SKM-1 (cell line): ENCODE data around the gene CNGB1.
A peak's percentile ranks its signal among the peaks of the same experiment; 100 is the strongest.
"Not testable (repeated sequence)": the region's sequence is repeated elsewhere in the genome, so short reads cannot be mapped to it uniquely, and the experiment has no call there.

Source experiments
- DNase-seq: peaks from one replicate; lab custom pipeline; 2025; ENCODE audit not compliant: unreplicated experiment; lab: John Stamatoyannopoulos, UW

Gene CNGB1

DNA sequence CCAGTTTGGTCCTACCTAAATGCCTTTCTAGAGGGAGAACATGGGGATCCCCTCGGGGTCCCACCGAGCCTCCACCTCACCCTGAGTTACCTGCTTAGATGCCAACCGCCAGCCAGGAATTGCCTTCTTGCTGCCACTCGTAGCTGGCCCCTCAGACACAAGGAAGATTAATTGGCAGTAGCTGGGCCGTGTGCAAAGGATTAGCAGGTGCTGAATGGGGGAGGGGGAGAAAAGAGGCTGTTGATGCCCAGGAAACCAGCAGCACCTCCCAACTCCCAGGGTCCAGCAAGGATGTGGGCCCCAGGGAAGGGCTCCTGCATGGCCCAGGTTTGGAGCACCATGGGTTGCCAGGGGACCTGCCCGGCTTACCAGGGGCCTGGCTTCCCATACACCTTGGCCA, at the start of gene CNGB1:
CNGB1 (minus strand) TSS at position 159 of the 400 bp plus-strand sequence. CDS start 3,842 bp downstream, outside the sequence.
- DNase-seq = no peak

DNA sequence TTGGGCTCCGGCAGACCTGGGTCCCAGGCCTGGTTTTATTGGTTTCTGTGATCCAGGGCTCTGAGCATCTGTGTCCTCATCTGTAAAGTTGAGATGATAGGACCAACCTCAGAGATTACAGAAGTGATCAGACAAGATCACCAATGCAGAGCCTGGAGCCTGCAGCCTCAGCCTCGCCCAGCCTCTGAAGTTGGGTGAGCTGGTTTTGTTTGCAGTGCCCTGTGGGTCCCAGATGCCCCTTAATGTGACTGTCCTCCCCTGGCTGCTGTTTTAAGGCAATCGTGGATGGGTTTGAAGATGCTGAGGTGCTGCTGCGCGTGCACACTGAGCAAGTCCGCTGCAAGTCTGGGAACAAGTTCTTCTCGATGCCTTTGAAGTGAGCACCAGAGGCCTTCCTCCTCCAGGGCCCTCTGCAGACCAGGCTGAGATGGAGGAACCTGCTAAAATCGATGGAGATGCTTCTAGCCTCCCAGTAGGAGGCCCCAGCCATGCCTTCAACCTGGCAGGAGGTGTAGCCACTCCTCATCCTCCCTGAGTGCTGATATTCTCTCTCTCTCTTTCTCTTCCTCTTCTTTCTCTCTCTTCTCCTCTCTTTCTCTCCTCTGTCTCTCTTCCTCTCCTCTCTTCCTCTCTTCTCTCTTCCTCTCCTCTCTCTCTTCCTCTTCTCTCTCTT, 49.1 kb upstream of the CNGB1 start:
- no peak for DNase-seq

DNA sequence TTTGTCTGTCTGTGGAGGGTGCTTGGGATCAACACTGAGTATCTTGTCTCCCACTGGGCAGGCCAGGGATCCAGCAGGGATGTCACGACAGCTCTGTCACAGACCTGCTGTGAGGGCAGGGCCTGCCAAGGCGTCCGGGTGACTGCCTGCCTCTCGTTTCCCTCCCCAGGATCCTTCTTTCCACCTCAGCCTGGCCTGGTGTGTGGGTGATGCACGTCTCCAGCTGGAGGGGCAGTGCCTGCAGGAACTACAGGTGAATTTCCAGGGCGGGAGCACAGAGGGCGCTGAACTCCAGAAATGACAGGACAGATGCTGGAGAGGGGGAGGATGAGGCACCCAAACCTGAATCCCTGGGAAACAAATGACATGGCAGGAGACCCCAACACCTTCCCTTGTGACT, 47.9 kb upstream of the CNGB1 start:
- no peak for DNase-seq

DNA sequence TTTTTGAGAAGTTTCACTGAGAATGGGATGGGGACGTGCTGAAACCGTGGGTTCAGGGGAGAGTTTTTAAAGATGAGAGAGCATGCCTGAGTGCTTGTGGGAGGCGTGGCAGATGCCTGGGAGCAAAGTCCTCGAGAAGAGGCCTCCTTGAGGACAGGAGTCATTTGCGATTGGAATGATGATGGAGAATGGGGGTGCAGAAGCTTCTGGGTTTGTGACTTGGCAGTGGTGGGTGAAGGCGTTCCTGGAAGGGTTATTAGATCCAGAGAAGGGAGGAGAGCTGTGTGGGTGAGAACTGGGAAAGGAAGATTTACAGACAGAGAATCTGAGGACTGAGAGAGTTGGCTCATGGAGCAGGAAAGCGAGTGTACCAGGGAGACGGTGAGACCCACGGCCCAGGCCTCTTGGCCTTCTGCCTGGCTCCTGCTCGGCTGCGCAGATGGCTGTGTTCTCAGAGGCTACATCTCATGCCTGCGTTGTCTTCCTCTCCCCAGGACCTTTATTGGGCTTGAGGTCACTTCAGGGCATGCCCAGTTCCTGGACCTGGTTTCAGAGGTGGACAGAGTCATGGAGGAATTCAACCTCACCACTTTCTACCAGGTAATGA, 46.0 kb upstream of the CNGB1 start:
- no peak for DNase-seq

DNA sequence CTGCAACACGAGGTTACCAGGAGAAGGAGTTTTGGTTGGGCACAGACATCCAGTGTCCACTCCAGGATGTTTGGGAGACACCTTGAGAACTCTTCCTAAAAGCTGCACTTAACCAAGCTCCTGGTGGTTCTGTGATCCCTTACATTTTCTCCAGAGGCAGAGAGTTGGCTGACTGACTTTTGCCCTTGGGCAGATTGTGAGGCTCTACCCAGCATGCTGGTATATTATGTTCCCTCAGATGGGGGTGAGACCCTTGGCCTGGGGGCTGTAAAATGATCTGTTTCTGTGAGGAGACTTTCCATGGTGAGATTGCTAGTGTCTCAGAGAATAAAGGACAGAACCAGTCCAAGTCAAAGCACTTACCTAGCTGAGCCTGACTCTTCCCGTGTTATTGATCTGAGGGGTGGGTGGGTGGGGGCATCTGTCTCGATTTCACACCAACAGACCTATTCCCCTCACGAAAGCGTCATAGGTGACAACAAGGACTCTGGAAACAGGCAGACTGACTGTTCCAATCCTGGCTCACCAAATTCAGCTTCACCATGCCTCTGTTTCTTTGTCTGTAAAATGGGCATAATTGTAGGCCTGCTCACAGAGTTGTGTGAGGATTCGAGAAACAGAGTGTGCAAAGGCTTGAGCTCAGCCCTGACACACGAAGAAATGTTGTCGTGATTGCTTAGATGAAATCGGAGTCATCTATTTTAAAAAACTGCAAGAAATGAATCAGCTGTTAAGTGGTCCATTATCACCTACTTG, 42.5 kb upstream of the CNGB1 start:
- no peak for DNase-seq

DNA sequence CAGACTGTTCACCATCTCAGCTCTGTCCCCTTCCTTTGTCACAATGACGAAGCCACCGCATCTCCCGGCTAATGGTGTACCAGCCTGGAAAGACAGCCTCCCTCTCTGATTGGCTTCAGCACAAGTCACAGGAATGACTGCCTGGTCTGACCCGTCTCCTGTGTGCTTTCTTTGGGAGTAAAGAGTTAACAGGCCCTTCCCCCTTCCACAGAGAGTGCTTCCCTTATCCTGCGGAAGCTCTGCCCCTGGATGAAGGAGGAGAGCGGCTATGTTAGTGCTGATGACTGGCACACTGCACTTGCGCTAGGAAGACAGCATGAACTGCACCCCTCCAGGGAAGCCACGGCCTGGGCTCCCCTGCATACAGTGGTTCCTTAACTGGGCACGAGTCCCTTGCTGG, 41.6 kb upstream of the CNGB1 start:
- DNase-seq = no peak

DNA sequence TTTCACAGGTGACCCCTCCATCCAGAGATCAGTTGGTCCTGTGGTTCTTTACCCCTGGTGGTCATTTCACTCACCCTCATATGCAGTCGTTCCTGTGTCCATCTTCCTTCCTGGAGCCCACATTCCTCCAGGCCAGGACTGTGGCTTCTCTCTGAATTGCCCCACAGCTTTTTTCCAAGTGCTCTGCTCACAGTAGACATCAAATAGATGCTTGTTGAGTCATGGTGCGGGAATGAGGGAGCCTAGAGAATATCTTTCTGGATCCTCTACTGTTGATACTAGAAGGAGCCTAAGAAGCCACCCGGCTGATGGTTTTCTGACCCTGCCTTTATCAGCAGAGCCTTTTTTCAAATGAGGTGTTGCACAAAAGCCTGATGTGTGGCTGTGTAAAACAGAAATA, 40.7 kb upstream of the CNGB1 start:
- DNase-seq = no peak

DNA sequence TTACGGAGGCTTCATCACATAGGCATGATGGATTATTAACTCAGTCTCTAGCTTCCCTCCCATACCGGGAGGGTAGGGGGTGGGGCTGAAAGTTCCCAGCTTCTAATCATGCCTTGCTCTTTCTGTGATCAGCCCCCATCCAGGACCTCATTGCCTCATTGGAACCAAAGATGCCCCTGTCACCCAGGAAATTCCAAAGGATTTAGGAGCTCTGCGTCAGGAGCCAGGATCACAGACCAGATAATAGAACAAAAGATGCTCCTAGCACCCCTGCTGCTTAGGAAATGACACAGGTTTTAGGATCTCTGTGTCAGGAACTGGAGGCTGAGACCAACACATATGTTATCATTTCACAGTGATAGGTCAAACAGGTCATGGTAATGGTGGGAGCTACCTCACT, 40.0 kb upstream of the CNGB1 start:
- no peak for DNase-seq

DNA sequence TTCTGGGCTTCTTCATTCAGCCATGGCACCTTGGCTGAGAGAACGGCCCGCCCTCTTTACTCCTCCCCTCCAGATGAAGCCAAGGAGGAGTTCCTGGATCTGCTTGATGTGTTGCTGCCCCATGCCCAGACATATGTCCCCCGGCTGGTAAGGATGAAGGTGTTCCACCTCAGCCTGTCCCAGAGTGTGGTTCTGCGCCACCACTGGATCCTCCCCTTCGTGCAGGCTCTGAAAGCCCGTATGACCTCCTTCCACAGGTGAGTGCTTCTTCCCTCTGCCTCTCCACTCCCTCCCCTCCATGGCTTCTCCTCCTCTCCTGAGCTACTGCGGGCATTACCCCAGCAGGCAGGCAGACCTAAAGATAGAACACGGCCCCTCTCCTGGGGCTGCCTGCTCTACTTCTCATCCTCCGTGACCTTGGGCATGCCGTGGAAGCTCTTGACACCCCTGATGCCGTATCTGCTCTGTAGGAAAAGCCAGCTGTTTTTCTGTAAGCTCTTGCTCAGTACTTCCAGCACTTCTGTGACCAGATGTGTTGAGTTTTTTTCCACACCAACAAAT, 39.0 kb upstream of the CNGB1 start:
- DNase-seq = no peak

DNA sequence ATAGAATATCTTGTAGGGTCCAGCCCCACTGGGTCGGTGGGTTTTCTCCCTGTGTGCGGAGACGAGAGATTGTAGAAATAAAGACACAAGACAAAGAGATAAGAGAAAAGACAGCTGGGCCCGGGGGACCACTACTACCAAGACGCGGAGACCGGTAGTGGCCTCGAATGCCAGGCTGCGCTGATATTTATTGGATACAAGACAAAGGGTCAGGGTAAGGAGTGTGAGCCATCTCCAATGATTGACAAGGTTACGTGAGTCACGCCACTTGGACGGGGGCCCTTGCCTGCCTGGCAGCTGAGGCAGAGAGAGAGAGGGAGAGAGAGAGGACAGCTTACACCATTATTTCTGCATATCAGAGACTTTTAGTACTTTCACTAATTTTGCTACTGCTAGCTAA, 33.8 kb upstream of the CNGB1 start:
- not testable (repeated sequence) for DNase-seq

DNA sequence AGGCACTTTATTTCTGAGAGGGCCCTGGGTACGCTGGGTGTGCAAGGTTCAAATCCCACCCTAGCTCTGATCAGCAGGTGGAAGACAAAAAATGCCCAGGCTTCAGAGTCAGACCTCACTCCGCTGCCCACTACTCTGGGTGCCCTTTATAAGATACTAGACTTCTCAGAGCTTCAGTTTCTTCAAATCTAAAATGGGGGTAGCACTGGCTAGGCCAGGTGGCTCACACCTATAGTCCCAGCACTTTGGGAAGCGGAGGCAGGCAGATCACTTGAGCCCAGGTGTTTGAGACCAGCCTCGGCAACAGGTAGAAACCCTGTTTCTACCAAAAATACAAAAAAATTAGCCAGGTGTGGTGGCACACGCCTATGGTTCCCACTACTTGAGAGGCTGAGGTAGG, 32.0 kb upstream of the CNGB1 start:
- DNase-seq = no peak

DNA sequence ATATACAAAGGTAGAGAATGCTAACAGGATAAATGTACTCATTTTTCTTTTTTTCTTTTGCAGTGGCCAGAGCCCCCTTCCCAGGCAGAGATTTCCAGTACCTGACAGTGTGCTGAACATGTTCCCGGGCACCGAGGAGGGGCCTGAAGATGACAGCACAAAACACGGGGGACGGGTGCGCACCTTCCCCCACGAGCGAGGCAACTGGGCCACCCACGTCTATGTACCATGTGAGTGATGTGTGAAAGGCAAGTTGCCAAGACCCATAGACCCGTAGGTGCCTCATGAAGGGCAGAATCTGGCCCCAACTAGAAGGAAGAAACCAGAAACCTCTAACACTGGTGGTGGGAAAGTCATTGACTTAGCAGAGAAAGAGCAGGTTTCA, 31.5 kb upstream of the CNGB1 start:
- DNase-seq = no peak

DNA sequence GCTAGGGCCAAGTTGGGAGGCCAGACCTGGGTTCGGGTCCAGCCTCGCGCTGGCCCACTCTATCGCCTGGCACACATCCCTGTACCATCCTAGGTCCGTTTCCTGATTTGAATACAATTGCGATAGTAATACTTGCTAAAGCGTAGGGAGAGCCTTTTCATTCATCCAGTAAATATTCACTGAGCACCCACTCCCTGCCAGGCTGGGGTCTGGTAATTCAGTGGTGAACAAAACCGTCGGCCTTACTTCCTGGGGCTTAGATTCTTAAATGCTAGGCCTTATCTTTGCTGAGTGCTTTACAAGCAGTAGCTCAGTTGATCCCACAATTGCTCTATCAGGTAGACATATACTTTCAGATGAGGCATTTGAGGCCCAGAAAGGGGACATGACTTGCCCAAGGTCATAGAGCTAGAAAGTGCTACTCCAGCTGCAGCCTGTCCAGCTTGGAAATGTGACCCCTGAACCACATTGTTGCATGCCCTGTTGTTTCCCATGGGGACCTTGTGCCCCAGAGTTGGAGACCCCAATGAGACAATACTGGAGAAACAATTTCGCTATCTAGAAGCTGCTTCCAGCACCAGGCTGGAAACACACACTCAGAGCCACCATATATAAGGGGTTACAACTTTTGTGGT, 31.0 kb upstream of the CNGB1 start:
- DNase-seq = no peak

DNA sequence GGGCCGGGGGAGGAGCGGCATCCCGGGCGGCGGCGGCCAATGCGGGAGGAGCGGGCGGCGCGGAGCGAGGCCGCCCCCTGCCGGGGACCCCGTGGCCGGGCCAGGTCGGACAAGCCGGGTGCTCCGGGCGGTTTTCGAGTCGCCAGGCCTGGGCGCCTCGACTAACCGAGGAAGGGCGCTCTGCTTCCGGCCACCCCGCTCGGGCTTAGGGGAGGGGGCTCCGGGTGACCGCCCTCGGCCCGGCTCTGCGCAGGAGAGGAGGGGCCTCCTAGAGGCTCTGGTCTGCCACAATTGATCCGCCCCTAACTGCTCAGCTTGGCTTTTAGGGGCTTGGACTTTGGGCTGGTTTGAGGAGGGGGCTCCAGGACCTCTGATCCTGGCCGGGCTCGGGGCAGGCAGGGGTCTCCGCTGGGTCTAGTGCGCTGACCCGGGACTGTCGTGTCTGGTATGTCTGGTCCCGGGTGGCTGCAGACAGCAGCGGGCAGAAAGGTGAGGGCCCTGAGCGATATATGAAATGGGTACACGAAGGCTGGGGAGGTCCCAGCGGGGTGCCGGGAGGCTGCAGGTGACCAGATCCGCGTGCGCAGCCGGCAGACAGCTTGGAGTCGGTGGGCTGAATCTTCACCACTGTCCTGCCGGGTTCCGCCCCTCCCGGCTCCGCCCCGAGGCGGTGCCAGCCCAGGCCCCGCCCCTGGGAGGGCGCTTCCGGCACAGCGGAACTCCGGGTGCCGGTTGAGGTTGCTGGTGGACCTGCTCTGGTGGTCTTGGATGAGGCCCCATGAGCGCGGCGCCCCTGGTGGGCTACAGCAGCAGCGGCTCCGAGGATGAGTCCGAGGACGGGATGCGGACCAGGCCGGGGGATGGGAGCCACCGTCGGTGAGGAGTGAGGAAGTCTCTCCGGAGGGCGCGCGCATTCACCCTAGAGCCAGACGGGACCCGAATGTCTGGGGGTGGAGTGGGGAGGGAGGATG, 30.1 kb upstream of the CNGB1 start, which contains the start of gene USB1:
USB1 (plus strand) TSS at position 702 of the 971 bp plus-strand sequence; CDS start at position 779, 77 bp downstream.
- DNase-seq = peak; percentile 62

DNA sequence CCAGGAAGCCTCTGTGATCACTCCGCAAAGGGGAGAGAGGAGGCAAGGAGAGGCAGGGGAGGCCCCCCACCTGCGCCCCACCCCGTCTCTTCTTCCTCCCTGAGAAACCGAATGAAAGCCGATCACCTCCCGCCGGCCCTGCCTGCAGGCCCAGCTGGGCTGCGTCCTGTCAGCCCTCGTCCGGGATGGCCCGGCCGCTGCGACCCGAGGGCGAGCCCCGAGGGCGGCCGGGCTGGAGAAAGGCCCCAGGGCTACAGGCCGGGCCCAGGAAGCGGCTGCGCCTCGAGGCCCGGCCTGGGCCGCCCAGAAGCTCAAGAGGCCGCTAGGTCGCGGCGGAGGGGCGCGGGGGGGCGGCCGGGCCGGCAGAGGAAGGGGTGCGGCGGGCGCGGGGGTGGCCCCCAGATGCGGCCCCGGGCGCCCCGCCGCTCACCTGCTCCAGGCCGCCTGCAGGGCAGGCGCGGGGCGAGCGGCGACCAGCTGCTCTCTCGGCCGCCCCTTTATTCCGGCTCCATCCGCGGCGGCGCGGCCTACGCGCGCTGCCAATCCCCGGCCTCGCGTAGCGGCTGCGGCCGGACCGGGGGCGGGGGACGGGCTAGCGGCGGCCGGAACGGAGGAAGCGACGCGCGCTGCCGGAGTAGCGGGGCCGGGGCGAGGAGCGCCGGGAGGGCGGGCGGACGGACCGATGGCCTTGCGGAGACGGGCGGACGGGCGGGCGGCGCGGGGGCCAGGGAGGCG, 29.2 kb upstream of the CNGB1 start, which contains the start of gene ZNF319:
ZNF319 (minus strand) TSS at position 702 of the 735 bp plus-strand sequence. CDS start 2,407 bp downstream, outside the sequence.
- DNase-seq = no peak

DNA sequence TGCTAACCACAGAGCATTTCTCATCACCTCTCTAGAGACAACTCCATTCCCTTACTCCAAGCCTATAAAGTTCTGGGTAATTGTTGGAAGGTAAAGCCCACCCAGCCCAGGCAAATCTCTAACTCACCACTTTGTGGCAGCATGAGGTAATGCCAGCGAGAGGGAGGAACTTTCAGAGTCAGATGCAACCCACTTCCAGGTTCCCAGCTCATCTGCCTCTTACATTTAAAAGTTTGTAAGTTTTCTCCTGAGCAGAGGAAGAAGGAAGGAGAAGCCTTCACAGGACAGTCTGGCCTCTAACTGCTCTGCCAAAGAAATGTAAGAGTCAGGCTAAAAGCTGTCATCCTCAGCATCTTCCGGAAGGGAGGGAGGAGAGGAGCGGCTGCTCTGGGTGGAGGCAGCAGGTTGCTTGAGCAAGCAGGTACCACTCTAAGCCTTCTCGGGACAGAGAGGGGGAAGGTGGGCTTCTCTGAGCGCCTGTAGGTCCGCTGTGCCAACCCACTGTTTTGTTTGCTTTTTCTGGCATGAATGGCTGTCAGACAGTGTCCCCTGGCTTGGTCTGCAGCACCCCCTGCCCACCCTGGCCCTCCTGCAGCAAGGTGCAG, 28.5 kb upstream of the CNGB1 start:
- no peak for DNase-seq

DNA sequence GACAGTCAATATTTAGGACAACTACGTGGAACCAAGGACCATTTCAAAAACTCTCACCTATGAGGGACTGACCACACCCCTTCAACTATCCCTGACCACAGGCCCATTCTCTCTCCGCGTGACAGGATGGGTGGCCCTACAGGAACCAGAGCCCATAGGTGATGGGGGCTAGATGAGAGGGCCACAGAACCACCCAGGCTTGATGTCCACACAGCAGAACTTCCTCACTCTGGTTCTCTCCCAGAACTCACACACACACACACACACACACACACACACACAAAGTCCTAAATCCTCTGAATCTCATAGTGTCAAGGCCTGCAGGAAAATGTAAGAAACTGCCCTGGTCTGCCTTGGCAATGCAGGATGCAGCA, 28.1 kb upstream of the CNGB1 start:
- DNase-seq = no peak

DNA sequence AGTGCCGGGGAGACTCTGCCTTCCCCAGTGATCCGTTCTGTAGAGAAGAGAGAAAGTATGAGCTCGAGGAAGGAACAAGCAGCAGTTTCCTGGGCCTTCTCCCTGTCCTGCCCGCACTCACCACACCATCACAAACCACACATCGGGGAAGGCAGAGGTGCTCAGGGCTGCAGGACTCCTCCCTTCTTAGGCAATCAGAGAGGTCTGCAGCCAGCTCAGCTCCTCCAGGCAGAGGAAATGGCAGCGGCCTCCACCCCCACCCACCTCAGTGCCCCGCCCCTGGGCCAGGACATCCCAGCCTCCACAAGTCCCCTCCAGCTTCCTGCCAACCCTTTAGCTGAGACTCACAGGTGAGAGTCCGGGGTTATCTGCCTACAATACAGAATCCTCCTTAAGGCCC, 27.6 kb upstream of the CNGB1 start:
- peak; percentile 81 for DNase-seq
